K562 (cell line): ENCODE results near the gene PET117. TPM values are rescaled to one million over a fixed set of nuclear protein-coding genes. Genes with fewer than 3 reads are reported as not detected.

ENCODE experiments used
- ATAC-seq: fragments of 200-7000 bp; cut with Tn5 transposase; 3 replicates; pipeline ENCODE4 v1.9.1; 2020; ENCODE audit warnings: moderate library complexity
- BruUV-seq: library from RNA; stranded (reverse); fragments of 400-500 nt; replicated peaks from 2 replicates; lab custom pipeline; 2021; lab: Mats Ljungman, UMichigan
- CTCF ChIA-PET: fragments of 300-600 bp; formaldehyde crosslinking; extraction: SDS; loops from one replicate; lab custom pipeline; 2021; ENCODE audit warnings: low intra/inter-chr PET ratio; lab: Yijun Ruan, JAX
- POLR2A ChIA-PET: fragments of 300-600, 350-650 bp; sonication (Branson Sonifier 250); formaldehyde crosslinking; extraction: SDS; loops from one replicate; lab custom pipeline; 2021; ENCODE audit warnings: antibody characterized with exemption, inconsistent platforms; lab: Yijun Ruan, JAX
- DNase-seq, 4 experiments: peaks; one replicate each; pipeline versions ENCODE4 v3.0.0 to v3.0.0-alpha.2; 2011 to 2018; ENCODE audit warnings: low spot score in 3 of 4, mixed read lengths in 3 of 4; ENCODE audit errors: extremely low read depth in 1 of 4
- FAIRE-seq: peaks from 2 replicates; lab custom pipeline; 2011; peaks lifted over from hg19 to GRCh38; lab: Jason Lieb, UNC
- H2AFZ ChIP-seq: 2 replicates; pipeline ENCODE4 v1.6.0; 2011; ENCODE audit warnings: low read depth, low read length, control low read depth, inconsistent platforms
- H3K27ac ChIP-seq: fragments of 200-600 bp; 3 replicates; pipeline ENCODE4 v1.8.0; 2011; ENCODE audit warnings: low read depth, mild to moderate bottlenecking, control low read depth, inconsistent platforms, low read length, moderate library complexity, mixed read lengths; ENCODE audit errors: extremely low read depth
- H3K27me3 ChIP-seq, 2 experiments: fragments of 300-600 bp in 1 of 2; 2 replicates in 1 of 2; 3 replicates in 1 of 2; pipeline versions ENCODE4 v1.6.0 to v1.8.0; 2011; ENCODE audit warnings: inconsistent platforms in 2 of 2, low read length in 2 of 2, mild to moderate bottlenecking in 1 of 2, mixed read lengths in 1 of 2, moderate library complexity in 1 of 2; ENCODE audit not compliant: control insufficient read depth in 2 of 2, insufficient read depth in 2 of 2
- H3K36me3 ChIP-seq: fragments of 300-600 bp; 3 replicates; pipeline ENCODE4 v1.8.0; 2011; ENCODE audit warnings: mild to moderate bottlenecking, low read length, inconsistent platforms; ENCODE audit not compliant: control insufficient read depth, insufficient read depth
- H3K4me1 ChIP-seq, 2 experiments: fragments of 200-600 bp in 1 of 2; replicated peaks in 1 of 2; 2 replicates in 1 of 2; 3 replicates in 1 of 2; pipeline versions ENCODE4 v1.5.1 to v1.8.0; 2011; ENCODE audit warnings: inconsistent platforms in 2 of 2, low read length in 2 of 2, mild to moderate bottlenecking in 1 of 2, mixed read lengths in 1 of 2, moderate library complexity in 1 of 2; ENCODE audit not compliant: control insufficient read depth in 2 of 2, insufficient read depth in 2 of 2
- H3K4me2 ChIP-seq: 2 replicates; pipeline ENCODE4 v1.6.1; 2011; ENCODE audit warnings: low read length, control low read depth, inconsistent platforms, mixed read lengths; ENCODE audit not compliant: insufficient read depth
- H3K4me3 ChIP-seq: fragments of 200-600 bp; sonication (generic), shearing (Covaris generic); 2 replicates; pipeline ENCODE4 v1.5.1; 2016; ENCODE audit warnings: control low read depth, inconsistent platforms
- H3K79me2 ChIP-seq: fragments of 200-600 bp; 3 replicates; pipeline ENCODE4 v1.8.0; 2011; ENCODE audit warnings: low read length, inconsistent platforms; ENCODE audit not compliant: control insufficient read depth, insufficient read depth
- H3K9ac ChIP-seq, 2 experiments: 2 replicates each; pipeline versions ENCODE4 v1.6.0 to v1.6.1; 2011; ENCODE audit warnings: low read depth in 2 of 2, low read length in 2 of 2, control low read depth in 1 of 2, inconsistent platforms in 1 of 2, mild to moderate bottlenecking in 1 of 2, mixed read lengths in 1 of 2; ENCODE audit not compliant: insufficient read depth in 1 of 2
- H3K9me1 ChIP-seq: one replicate; pipeline ENCODE4 v1.6.0; 2011; ENCODE audit warnings: inconsistent platforms, mild to moderate bottlenecking, low read length, moderate library complexity; ENCODE audit not compliant: control insufficient read depth, insufficient read depth
- H3K9me3 ChIP-seq: replicated peaks from 2 replicates; pipeline ENCODE4 v1.5.1; 2011; ENCODE audit warnings: low read depth, low read length, inconsistent platforms; ENCODE audit not compliant: control insufficient read depth, insufficient read depth
- H4K20me1 ChIP-seq: replicated peaks from 2 replicates; pipeline ENCODE4 v1.6.1; 2011; ENCODE audit warnings: low read length, inconsistent platforms, mixed read lengths; ENCODE audit not compliant: control insufficient read depth, insufficient read depth
- ARID2 ChIP-seq: fragments of 450-650 bp; IDR thresholded peaks from 2 replicates; pipeline ENCODE4 v1.6.1; 2017; ENCODE audit warnings: antibody characterized with exemption, mild to moderate bottlenecking
- BHLHE40 ChIP-seq: IDR thresholded peaks from 2 replicates; pipeline ENCODE4 v1.6.1; 2011; ENCODE audit warnings: low read length, improper control_type of control experiment
- CCAR2 ChIP-seq: fragments of 200-400 bp; formaldehyde crosslinking; IDR thresholded peaks from 2 replicates; pipeline ENCODE4 v1.6.1; 2017; ENCODE audit warnings: mild to moderate bottlenecking, low read depth, low read length
- FOXP4 ChIP-seq: sonication (generic); formaldehyde crosslinking; IDR thresholded peaks from 2 replicates; pipeline ENCODE4 v1.8.0; 2022; ENCODE audit warnings: mild to moderate bottlenecking, missing genetic modification reagents, borderline replicate concordance
- NR3C1 ChIP-seq: sonication (generic); formaldehyde crosslinking; IDR thresholded peaks from 2 replicates; pipeline ENCODE4 v1.8.1; 2022; ENCODE audit warnings: missing genetic modification reagents
- TRIM28 ChIP-seq: fragments of 450-650 bp; IDR thresholded peaks from 2 replicates; pipeline ENCODE4 v1.6.1; 2017
- U2AF2 ChIP-seq: fragments of 200-400 bp; formaldehyde crosslinking; optimal IDR thresholded peaks from 2 replicates; pipeline ENCODE3; 2017; ENCODE audit warnings: low read depth, mild to moderate bottlenecking, low read length
- ZNF12 ChIP-seq: sonication (generic); formaldehyde crosslinking; IDR thresholded peaks from 2 replicates; pipeline ENCODE4 v1.4.0; 2020; ENCODE audit warnings: mild to moderate bottlenecking, missing genetic modification reagents
- ZNF146 ChIP-seq: IDR thresholded peaks from one replicate; pipeline ENCODE4 v1.6.1; 2018; ENCODE audit warnings: missing compliant biosample characterization; ENCODE audit not compliant: unreplicated experiment
- ZNF785 ChIP-seq: fragments of 250-450 bp; sonication (Bioruptor Pico); IDR thresholded peaks from 2 replicates; pipeline ENCODE4 v1.4.0; 2020; ENCODE audit warnings: mild to moderate bottlenecking
- ZNF79 ChIP-seq: fragments of 250-450 bp; sonication (Bioruptor Pico); IDR thresholded peaks from 2 replicates; pipeline ENCODE4 v1.4.0; 2020; ENCODE audit warnings: low read depth, mild to moderate bottlenecking, moderate library complexity
- WGBS: fragments of 100-300 bp; shearing (Covaris generic); methylation state at CpG from one replicate; pipeline ENCODE4 v1.1.6; 2016; ENCODE audit warnings: low coverage, mixed read lengths; ENCODE audit not compliant: insufficient coverage; ENCODE audit errors: missing lambda C conversion rate; 5-methylcytosine and 5-hydroxymethylcytosine counted together
- in situ Hi-C: fragments of 300-500 bp; cut with MboI; formaldehyde crosslinking; loops from 4 replicates; pipeline ENCODE4 v1.15.0; 2018; ENCODE audit warnings: inconsistent platforms, mixed read lengths
- intact Hi-C: fragments of 100-400 bp; cut with micrococcal nuclease; formaldehyde crosslinking; loops from 2 replicates; pipeline ENCODE4 v1.14.2; 2022
- polyA plus RNA-seq, 8 experiments: library from polyadenylated mRNA; depleted of rRNA in 4 of 8; stranded (reverse) in 5 of 8; unstranded in 3 of 8; fragments of >200 nt; fragmentation: Nextera tagmentation in 2 of 8; fragmentation: Illumina TruSeq in 1 of 8; extraction: Ambion mirVana in 2 of 8; extraction: Trizol in 1 of 8; gene quantifications; 2 replicates each; pipeline versions ENCODE4 v1.2.1 to v1.2.3, GENCODE V29; 2011 to 2014; ENCODE audit warnings: inconsistent platforms in 1 of 8, missing spikeins in 1 of 8
- total RNA-seq, 7 experiments: library from RNA; depleted of rRNA in 6 of 7; stranded (reverse); fragments of >200 nt in 6 of 7; fragmentation: Illumina TruSeq in 2 of 7; extraction: Trizol in 2 of 7; gene quantifications; 2 replicates each; pipeline versions ENCODE4 v1.2.1 to v1.2.3, GENCODE V29; 2011 to 2021; ENCODE audit warnings: low replicate concordance in 1 of 7

PET117 gene
- total and polyA plus RNA-seq, 9 of the 15 experiments (the other 6 are each of a cell fraction or from before 2014, with no cell fraction given), result 7.1 to 18.2 (median 12.4) TPM

- Histone ChIP-seq H3K4me3 (no peak overlapping the region), H4K20me1 (no peaks in the 10 kb centered on the region), H3K4me1 (peaks cover 0 to 9% of the 10 kb centered on the region in 2 experiments; a peak in 3 of 5 replicates), H3K79me2 (peaks cover 23% of the 10 kb centered on the region), H3K9ac (no peak overlapping the region), H2AFZ (no peak overlapping the region), H3K9me3 (no peaks in the 10 kb centered on the region), H3K36me3 (peaks cover 8% of the 10 kb centered on the region; the same call in 1 of the 3 replicates), H3K4me2 (no peak overlapping the region), H3K9me1 (no peaks in the 10 kb centered on the region), H3K27me3 (no peaks in the 10 kb centered on the region), H3K27ac (no peak overlapping the region)
- TF ChIP-seq NR3C1 (CRISPR knock-in tag), result no peak
- no peak for TF ChIP-seq ZNF79 (CRISPR knock-in tag)
- TF ChIP-seq BHLHE40, result no peak
- TF ChIP-seq TRIM28, result no peak
- TF ChIP-seq U2AF2, result no peak
- TF ChIP-seq FOXP4 (CRISPR knock-in tag), result no peak
- TF ChIP-seq CCAR2, result no peak
- TF ChIP-seq ARID2, result no peak
- TF ChIP-seq ZNF12 (CRISPR knock-in tag), result no peak
- no peak for TF ChIP-seq ZNF785 (CRISPR knock-in tag)
- no peak for TF ChIP-seq ZNF146 (CRISPR knock-in tag)
- in situ Hi-C loops, result no loop called here
- ChIA-PET CTCF (no interaction called here), POLR2A (no interaction called here)
- no TSS peak for BruUV-seq
- WGBS, result 63% methylated on average over 1 of the region's 2 CpGs
- FAIRE-seq, result no peak
- intact Hi-C loops, result no loop called here
- DNase-seq, result no peak
- no peak for ATAC-seq
Measured at GRCh38 chr20:18139832-18140231, 2.2 kb downstream of the PET117 start.
